ENCODE data around the gene MLLT10.
"Not testable (repeated sequence)": the region's sequence is repeated elsewhere in the genome, so short reads cannot be mapped to it uniquely, and the experiment has no call there.

The MLLT10 gene

GRCh38 chr10:21623291-21623690 lies 89.3 kb downstream of the MLLT10 start:
- no CpG with 5 or more reads among the region's 1 CpG for WGBS (ENCODE audit: extremely low coverage, insufficient coverage, low lambda C conversion rate)
- DNase-seq: no peak
- Histone ChIP-seq H3K4me1 (ENCODE audit: control insufficient read depth, low read depth, low read length) (no peaks in the 10 kb centered on the region), H4K5ac (ENCODE audit: low read length) (no peak overlapping the region), H3K79me2 (ENCODE audit: control insufficient read depth, insufficient read depth, low read length) (no peaks in the 10 kb centered on the region), H3K23ac (ENCODE audit: low read length) (no peak overlapping the region), H4K8ac (ENCODE audit: low read depth, low read length) (no peak overlapping the region), H2BK15ac (replicated peaks; ENCODE audit: low read depth) (no peak overlapping the region), H3K18ac (ENCODE audit: low read length) (no peak overlapping the region), H3K27me3 (ENCODE audit: insufficient read depth, low read length, poor library complexity) (no peaks in the 10 kb centered on the region), H2AK5ac (ENCODE audit: low read length) (no peak overlapping the region), H3K27ac (ENCODE audit: low read depth, low read length) (no peak overlapping the region), H3K36me3 (ENCODE audit: control insufficient read depth, insufficient read depth, low read length) (no peaks in the 10 kb centered on the region), H2BK5ac (ENCODE audit: low read length) (no peak overlapping the region), H3K4me2 (ENCODE audit: low read length) (no peak overlapping the region), H3K9ac (ENCODE audit: low read length) (no peak overlapping the region), H3K4ac (ENCODE audit: low read depth, low read length) (no peak overlapping the region), H3K56ac (ENCODE audit: low read length) (no peak overlapping the region), H2BK120ac (ENCODE audit: low read depth, low read length) (no peak overlapping the region), H3K79me1 (ENCODE audit: low read length) (peaks cover 2% of the 10 kb centered on the region), H3K4me3 (ENCODE audit: low read length) (no peak overlapping the region)

- H3K27ac ChIP-seq (ENCODE audit: low read depth, low read length); H3K4ac ChIP-seq (ENCODE audit: low read depth, low read length); H3K23ac ChIP-seq (ENCODE audit: low read length); H3K18ac ChIP-seq (ENCODE audit: low read length); H3K27me3 ChIP-seq (ENCODE audit: insufficient read depth, low read length, poor library complexity); H3K79me2 ChIP-seq (ENCODE audit: control insufficient read depth, insufficient read depth, low read length); H3K4me3 ChIP-seq (ENCODE audit: low read length); H4K5ac ChIP-seq (ENCODE audit: low read length); H3K79me1 ChIP-seq (ENCODE audit: low read length); DNase-seq; H3K4me2 ChIP-seq (ENCODE audit: low read length); H2BK15ac ChIP-seq (replicated peaks; ENCODE audit: low read depth); H4K8ac ChIP-seq (ENCODE audit: low read depth, low read length); H2BK5ac ChIP-seq (ENCODE audit: low read length); H3K36me3 ChIP-seq (ENCODE audit: control insufficient read depth, insufficient read depth, low read length); H3K56ac ChIP-seq (ENCODE audit: low read length); H2BK120ac ChIP-seq (ENCODE audit: low read depth, low read length); H3K9ac ChIP-seq (ENCODE audit: low read length); H3K4me1 ChIP-seq (ENCODE audit: control insufficient read depth, low read depth, low read length); H2AK5ac ChIP-seq (ENCODE audit: low read length): not testable (repeated sequence)
- no CpG with 5 or more reads among the region's 6 CpGs for WGBS (ENCODE audit: extremely low coverage, insufficient coverage, low lambda C conversion rate)
These were observed 90.4 kb downstream of the MLLT10 start for GRCh38 chr10:21624421-21624820.

- Histone ChIP-seq H2BK120ac (ENCODE audit: low read depth, low read length) (no peak overlapping the region), H3K79me1 (ENCODE audit: low read length) (peaks cover 2% of the 10 kb centered on the region), H3K79me2 (ENCODE audit: control insufficient read depth, insufficient read depth, low read length) (no peaks in the 10 kb centered on the region), H3K18ac (ENCODE audit: low read length) (no peak overlapping the region), H2BK15ac (replicated peaks; ENCODE audit: low read depth) (no peak overlapping the region), H3K56ac (ENCODE audit: low read length) (no peak overlapping the region), H3K27me3 (ENCODE audit: insufficient read depth, low read length, poor library complexity) (no peaks in the 10 kb centered on the region), H4K8ac (ENCODE audit: low read depth, low read length) (no peak overlapping the region), H3K4me2 (ENCODE audit: low read length) (no peak overlapping the region), H4K5ac (ENCODE audit: low read length) (no peak overlapping the region), H3K9ac (ENCODE audit: low read length) (no peak overlapping the region), H3K4me1 (ENCODE audit: control insufficient read depth, low read depth, low read length) (no peaks in the 10 kb centered on the region), H3K4me3 (ENCODE audit: low read length) (no peak overlapping the region), H2BK5ac (ENCODE audit: low read length) (no peak overlapping the region), H3K27ac (ENCODE audit: low read depth, low read length) (no peak overlapping the region), H2AK5ac (ENCODE audit: low read length) (no peak overlapping the region), H3K23ac (ENCODE audit: low read length) (no peak overlapping the region), H3K36me3 (ENCODE audit: control insufficient read depth, insufficient read depth, low read length) (no peaks in the 10 kb centered on the region), H3K4ac (ENCODE audit: low read depth, low read length) (no peak overlapping the region)
- no peak for DNase-seq
- WGBS (ENCODE audit: extremely low coverage, insufficient coverage, low lambda C conversion rate): no CpG with 5 or more reads among the region's 6 CpGs
These were observed 90.9 kb downstream of the MLLT10 start for GRCh38 chr10:21624951-21625350.

- no peak overlapping the region for H3K4ac ChIP-seq (ENCODE audit: low read depth, low read length)
- no peak overlapping the region for H3K27ac ChIP-seq (ENCODE audit: low read depth, low read length)
- H3K23ac ChIP-seq (ENCODE audit: low read length): no peak overlapping the region
- H3K27me3 ChIP-seq (ENCODE audit: insufficient read depth, low read length, poor library complexity): no peaks in the 10 kb centered on the region
- H2BK5ac ChIP-seq (ENCODE audit: low read length): no peak overlapping the region
- H3K9ac ChIP-seq (ENCODE audit: low read length): no peak overlapping the region
- no peak overlapping the region for H3K18ac ChIP-seq (ENCODE audit: low read length)
- no CpG with 5 or more reads among the region's 3 CpGs for WGBS (ENCODE audit: extremely low coverage, insufficient coverage, low lambda C conversion rate)
- DNase-seq: no peak
- no peak overlapping the region for H3K56ac ChIP-seq (ENCODE audit: low read length)
- H3K36me3 ChIP-seq (ENCODE audit: control insufficient read depth, insufficient read depth, low read length): no peaks in the 10 kb centered on the region
- no peak overlapping the region for H3K4me3 ChIP-seq (ENCODE audit: low read length)
- no peaks in the 10 kb centered on the region for H3K79me2 ChIP-seq (ENCODE audit: control insufficient read depth, insufficient read depth, low read length)
- H4K8ac ChIP-seq (ENCODE audit: low read depth, low read length): no peak overlapping the region
- H2BK15ac ChIP-seq (replicated peaks; ENCODE audit: low read depth): no peak overlapping the region
- H3K79me1 ChIP-seq (ENCODE audit: low read length): peaks cover 7% of the 10 kb centered on the region
- no peak overlapping the region for H2BK120ac ChIP-seq (ENCODE audit: low read depth, low read length)
- no peaks in the 10 kb centered on the region for H3K4me1 ChIP-seq (ENCODE audit: control insufficient read depth, low read depth, low read length)
- H2AK5ac ChIP-seq (ENCODE audit: low read length): no peak overlapping the region
- H3K4me2 ChIP-seq (ENCODE audit: low read length): no peak overlapping the region
- H4K5ac ChIP-seq (ENCODE audit: low read length): no peak overlapping the region
These were observed 91.7 kb downstream of the MLLT10 start for GRCh38 chr10:21625623-21626229.

- H2BK120ac ChIP-seq (ENCODE audit: low read depth, low read length): no peak overlapping the region
- H3K36me3 ChIP-seq (ENCODE audit: control insufficient read depth, insufficient read depth, low read length): no peaks in the 10 kb centered on the region
These were observed 92.6 kb downstream of the MLLT10 start for GRCh38 chr10:21626457-21627161.

GRCh38 chr10:21627331-21627730 lies 93.3 kb downstream of the MLLT10 start:
- Histone ChIP-seq H3K18ac (ENCODE audit: low read length) (no peak overlapping the region), H2BK5ac (ENCODE audit: low read length) (no peak overlapping the region), H4K5ac (ENCODE audit: low read length) (no peak overlapping the region), H2BK120ac (ENCODE audit: low read depth, low read length) (no peak overlapping the region), H3K56ac (ENCODE audit: low read length) (no peak overlapping the region), H3K79me2 (ENCODE audit: control insufficient read depth, insufficient read depth, low read length) (no peaks in the 10 kb centered on the region), H3K4me3 (ENCODE audit: low read length) (no peak overlapping the region), H3K36me3 (ENCODE audit: control insufficient read depth, insufficient read depth, low read length) (no peaks in the 10 kb centered on the region), H4K8ac (ENCODE audit: low read depth, low read length) (no peak overlapping the region), H3K27me3 (ENCODE audit: insufficient read depth, low read length, poor library complexity) (no peaks in the 10 kb centered on the region), H2BK15ac (replicated peaks; ENCODE audit: low read depth) (no peak overlapping the region), H3K4ac (ENCODE audit: low read depth, low read length) (no peak overlapping the region), H3K23ac (ENCODE audit: low read length) (no peak overlapping the region), H3K79me1 (ENCODE audit: low read length) (peaks cover 7% of the 10 kb centered on the region), H3K4me1 (ENCODE audit: control insufficient read depth, low read depth, low read length) (no peaks in the 10 kb centered on the region), H3K4me2 (ENCODE audit: low read length) (no peak overlapping the region), H3K9ac (ENCODE audit: low read length) (no peak overlapping the region), H2AK5ac (ENCODE audit: low read length) (no peak overlapping the region), H3K27ac (ENCODE audit: low read depth, low read length) (no peak overlapping the region)
- no peak for DNase-seq

More at GRCh38 chr10:21626457-21627161, 92.6 kb downstream of the MLLT10 start:
- WGBS (ENCODE audit: extremely low coverage, insufficient coverage, low lambda C conversion rate): no CpG with 5 or more reads among the region's 3 CpGs
- Histone ChIP-seq H3K18ac (ENCODE audit: low read length) (no peak overlapping the region), H3K4me3 (ENCODE audit: low read length) (no peak overlapping the region), H3K79me1 (ENCODE audit: low read length) (peaks cover 7% of the 10 kb centered on the region), H3K56ac (ENCODE audit: low read length) (no peak overlapping the region), H4K8ac (ENCODE audit: low read depth, low read length) (no peak overlapping the region), H3K27me3 (ENCODE audit: insufficient read depth, low read length, poor library complexity) (no peaks in the 10 kb centered on the region), H3K4me2 (ENCODE audit: low read length) (no peak overlapping the region), H3K4ac (ENCODE audit: low read depth, low read length) (no peak overlapping the region), H3K23ac (ENCODE audit: low read length) (no peak overlapping the region), H3K9ac (ENCODE audit: low read length) (no peak overlapping the region), H3K4me1 (ENCODE audit: control insufficient read depth, low read depth, low read length) (no peaks in the 10 kb centered on the region), H2BK15ac (replicated peaks; ENCODE audit: low read depth) (no peak overlapping the region), H2BK5ac (ENCODE audit: low read length) (no peak overlapping the region), H3K79me2 (ENCODE audit: control insufficient read depth, insufficient read depth, low read length) (no peaks in the 10 kb centered on the region), H4K5ac (ENCODE audit: low read length) (no peak overlapping the region), H3K27ac (ENCODE audit: low read depth, low read length) (no peak overlapping the region), H2AK5ac (ENCODE audit: low read length) (no peak overlapping the region)
- no peak for DNase-seq
